K562 (cell line): ENCODE measurements around the gene ERCC1. TPM values are rescaled to one million over a fixed set of nuclear protein-coding genes. Genes with fewer than 3 reads are reported as not detected.
A peak's percentile ranks its signal among the peaks of the same experiment; 100 is the strongest.

Source experiments
- C11orf30 ChIP-seq: fragments of 450-650 bp; IDR thresholded peaks from 2 replicates; pipeline ENCODE4 v1.6.1; 2016; ENCODE audit warnings: low read depth, mild to moderate bottlenecking
- CC2D1A ChIP-seq: fragments of 450-650 bp; IDR thresholded peaks from 2 replicates; pipeline ENCODE4 v1.6.1; 2017; ENCODE audit warnings: mild to moderate bottlenecking
- EGR1 ChIP-seq: fragments of 450-650 bp; conservative IDR thresholded peaks from 2 replicates; pipeline ENCODE4 v1.6.1; 2017; ENCODE audit warnings: mild to moderate bottlenecking
- ERF ChIP-seq: fragments of 450-650 bp; formaldehyde crosslinking; IDR thresholded peaks from 2 replicates; pipeline ENCODE4 v1.4.0; 2020; ENCODE audit warnings: mild to moderate bottlenecking, mixed read lengths
- HES1 ChIP-seq: fragments of 450-650 bp; IDR thresholded peaks from 2 replicates; pipeline ENCODE4 v1.6.1; 2016; ENCODE audit warnings: low read depth, mild to moderate bottlenecking, moderate library complexity
- MECOM ChIP-seq: fragments of 250-450 bp; sonication (Bioruptor Pico); IDR thresholded peaks from 2 replicates; pipeline ENCODE4 v1.8.0; 2022; ENCODE audit warnings: inconsistent platforms
- NR2C1 ChIP-seq, 2 experiments: fragments of 450-650 bp; IDR thresholded peaks; 2 replicates each; pipeline ENCODE4 v1.6.1; 2017; ENCODE audit warnings: mild to moderate bottlenecking in 2 of 2, antibody characterized with exemption in 1 of 2, inconsistent platforms in 1 of 2, missing compliant biosample characterization in 1 of 2, missing genetic modification characterization in 1 of 2
- POLR3G ChIP-seq: IDR thresholded peaks from 2 replicates; pipeline ENCODE4 v1.6.1; 2011; ENCODE audit not compliant: insufficient read length, insufficient replicate concordance; ENCODE audit errors: extremely low read depth
- PPARD ChIP-seq: fragments of 250-450 bp; sonication (Bioruptor Pico); IDR thresholded peaks from 2 replicates; pipeline ENCODE4 v1.8.0; 2022; ENCODE audit warnings: inconsistent platforms, mild to moderate bottlenecking, moderate library complexity
- RREB1 ChIP-seq: fragments of 250-450 bp; sonication (Bioruptor Pico); IDR thresholded peaks from 2 replicates; pipeline ENCODE4 v1.4.0; 2020
- SFPQ ChIP-seq: fragments of 200-400 bp; formaldehyde crosslinking; IDR thresholded peaks from 2 replicates; pipeline ENCODE4 v1.6.1; 2017; ENCODE audit warnings: mild to moderate bottlenecking, low read depth, low read length, moderate library complexity
- SIX5 ChIP-seq, 2 experiments: IDR thresholded peaks; 2 replicates each; pipeline ENCODE4 v1.6.1; 2011; ENCODE audit warnings: low read length in 2 of 2, borderline replicate concordance in 1 of 2, low read depth in 1 of 2, mild to moderate bottlenecking in 1 of 2, moderate library complexity in 1 of 2; ENCODE audit not compliant: insufficient read depth in 1 of 2
- SOX6 ChIP-seq: fragments of 450-650 bp; IDR thresholded peaks from 2 replicates; pipeline ENCODE4 v1.6.1; 2014; ENCODE audit warnings: mild to moderate bottlenecking
- TCF15 ChIP-seq: fragments of 250-450 bp; sonication (Bioruptor Pico); IDR thresholded peaks from 2 replicates; pipeline ENCODE4 v1.8.0; 2022; ENCODE audit warnings: moderate library complexity, mild to moderate bottlenecking, inconsistent platforms
- ZNF146 ChIP-seq: IDR thresholded peaks from one replicate; pipeline ENCODE4 v1.6.1; 2018; ENCODE audit warnings: missing compliant biosample characterization; ENCODE audit not compliant: unreplicated experiment
- ZNF511 ChIP-seq: sonication (generic); formaldehyde crosslinking; IDR thresholded peaks from 2 replicates; pipeline ENCODE4 v1.8.0; 2022; ENCODE audit warnings: mild to moderate bottlenecking, missing genetic modification reagents
- ZNF586 ChIP-seq: fragments of 450-650 bp; formaldehyde crosslinking; conservative IDR thresholded peaks from 2 replicates; pipeline ENCODE4 v1.4.0; 2020; ENCODE audit warnings: mild to moderate bottlenecking, moderate library complexity
- ZSCAN29 ChIP-seq: fragments of 450-650 bp; IDR thresholded peaks from 2 replicates; pipeline ENCODE4 v1.6.1; 2017
- polyA plus RNA-seq, 8 experiments: library from polyadenylated mRNA; depleted of rRNA in 4 of 8; stranded (reverse) in 5 of 8; unstranded in 3 of 8; fragments of >200 nt; fragmentation: Nextera tagmentation in 2 of 8; fragmentation: Illumina TruSeq in 1 of 8; extraction: Ambion mirVana in 2 of 8; extraction: Trizol in 1 of 8; gene quantifications; 2 replicates each; pipeline versions ENCODE4 v1.2.1 to v1.2.3, GENCODE V29; 2011 to 2014; ENCODE audit warnings: inconsistent platforms in 1 of 8, missing spikeins in 1 of 8
- total RNA-seq, 7 experiments: library from RNA; depleted of rRNA in 6 of 7; stranded (reverse); fragments of >200 nt in 6 of 7; fragmentation: Illumina TruSeq in 2 of 7; extraction: Trizol in 2 of 7; gene quantifications; 2 replicates each; pipeline versions ENCODE4 v1.2.1 to v1.2.3, GENCODE V29; 2011 to 2021; ENCODE audit warnings: low replicate concordance in 1 of 7

The ERCC1 gene
- total and polyA plus RNA-seq, 9 of the 15 experiments (the other 6 are each of a cell fraction or from before 2014, with no cell fraction given) = 9.3 to 92.6 (median 60.0) TPM

GRCh38 chr19:45406226-45407090, 17.3 kb downstream of the ERCC1 start, which contains the start of gene POLR1G (continued):
- TF ChIP-seq POLR3G (no peak), ZSCAN29 (no peak), MECOM (no peak), EGR1 (peak; percentile 53; the same call in 1 of the 2 replicates), ZNF146 (no peak), CC2D1A (no peak), ERF (CRISPR knock-in tag) (peak; percentile 18; the same call in 1 of the 2 replicates), SOX6 (no peak), ZNF511 (CRISPR knock-in tag) (peak; percentile 53), SIX5 (IDR thresholded peaks at IDR 0.05; ENCODE audit: borderline replicate concordance in 1 of 2, insufficient read depth in 1 of 2, low read depth in 1 of 2, low read length in 2 of 2) (peak; percentile 41 to 46; a peak in 3 of 4 replicates), ZNF586 (CRISPR knock-in tag) (no peak), NR2C1 (IDR thresholded peaks at IDR 0.05) (no peak), NR2C1 (tag; IDR thresholded peaks at IDR 0.05) (no peak), HES1 (peak; percentile 37; the same call in 1 of the 2 replicates), SFPQ (no peak), TCF15 (CRISPR knock-in tag) (no peak), C11orf30 (peak; percentile 74; the same call in 1 of the 2 replicates), RREB1 (0 out of 2 replicates have a peak, but pooled peaks have one; percentile 7), PPARD (CRISPR knock-in tag) (no peak)
